ENCODE measurements around the gene EVA1C.
"Not testable (repeated sequence)": the region's sequence is repeated elsewhere in the genome, so short reads cannot be mapped to it uniquely, and the experiment has no call there.

EVA1C gene

GRCh38 chr21:32539378-32539777 lies 126.9 kb downstream of the EVA1C start:
- H3K4me3 ChIP-seq (ENCODE audit: low read depth in 1 of 2, low read length in 2 of 2), result no peak overlapping the region
- H3K27me3 ChIP-seq (ENCODE audit: low read depth, low read length), result no peaks in the 10 kb centered on the region
- no peak overlapping the region for H3K27ac ChIP-seq (ENCODE audit: low read length)
- H3K9me3 ChIP-seq (ENCODE audit: control insufficient read depth in 1 of 2, low read length in 2 of 2), result no peaks in the 10 kb centered on the region
- no peaks in the 10 kb centered on the region for H3K36me3 ChIP-seq (ENCODE audit: control insufficient read depth in 1 of 2, insufficient read depth in 2 of 2, low read length in 2 of 2)
- H3K4me1 ChIP-seq (ENCODE audit: control insufficient read depth in 1 of 2, insufficient read depth in 2 of 2, low read length in 2 of 2), result no peaks in the 10 kb centered on the region

DNA sequence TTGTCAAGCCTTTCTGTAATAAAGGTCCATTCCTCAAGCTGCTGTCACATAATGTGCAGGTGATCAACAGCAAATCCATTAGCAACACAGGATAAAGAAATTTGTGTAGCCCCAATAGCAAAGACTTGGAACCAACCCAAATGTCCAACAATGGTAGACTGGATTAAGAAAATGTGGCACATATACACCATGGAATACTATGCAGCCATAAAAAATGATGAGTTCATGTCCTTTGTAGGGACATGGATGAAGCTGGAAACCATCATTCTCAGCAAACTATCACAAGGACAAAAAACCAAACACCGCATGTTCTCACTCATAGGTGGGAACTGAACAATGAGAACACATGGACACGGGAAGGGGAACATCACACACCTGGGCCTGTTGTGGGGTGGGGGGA lies 130.6 kb downstream of the EVA1C start:
- not testable (repeated sequence) for H3K27me3 ChIP-seq (ENCODE audit: low read depth, low read length); H3K4me1 ChIP-seq (ENCODE audit: control insufficient read depth in 1 of 2, insufficient read depth in 2 of 2, low read length in 2 of 2); H3K4me3 ChIP-seq (ENCODE audit: low read depth in 1 of 2, low read length in 2 of 2); H3K27ac ChIP-seq (ENCODE audit: low read length); H3K9me3 ChIP-seq (ENCODE audit: control insufficient read depth in 1 of 2, low read length in 2 of 2); H3K36me3 ChIP-seq (ENCODE audit: control insufficient read depth in 1 of 2, insufficient read depth in 2 of 2, low read length in 2 of 2)

GRCh38 chr21:32543975-32544374 lies 131.5 kb downstream of the EVA1C start:
- Histone ChIP-seq H3K27ac (ENCODE audit: low read length) (no peak overlapping the region), H3K36me3 (ENCODE audit: control insufficient read depth in 1 of 2, insufficient read depth in 2 of 2, low read length in 2 of 2) (no peaks in the 10 kb centered on the region), H3K4me1 (ENCODE audit: control insufficient read depth in 1 of 2, insufficient read depth in 2 of 2, low read length in 2 of 2) (no peaks in the 10 kb centered on the region), H3K9me3 (ENCODE audit: control insufficient read depth in 1 of 2, low read length in 2 of 2) (no peaks in the 10 kb centered on the region), H3K27me3 (ENCODE audit: low read depth, low read length) (no peaks in the 10 kb centered on the region), H3K4me3 (ENCODE audit: low read depth in 1 of 2, low read length in 2 of 2) (no peak overlapping the region)

DNA sequence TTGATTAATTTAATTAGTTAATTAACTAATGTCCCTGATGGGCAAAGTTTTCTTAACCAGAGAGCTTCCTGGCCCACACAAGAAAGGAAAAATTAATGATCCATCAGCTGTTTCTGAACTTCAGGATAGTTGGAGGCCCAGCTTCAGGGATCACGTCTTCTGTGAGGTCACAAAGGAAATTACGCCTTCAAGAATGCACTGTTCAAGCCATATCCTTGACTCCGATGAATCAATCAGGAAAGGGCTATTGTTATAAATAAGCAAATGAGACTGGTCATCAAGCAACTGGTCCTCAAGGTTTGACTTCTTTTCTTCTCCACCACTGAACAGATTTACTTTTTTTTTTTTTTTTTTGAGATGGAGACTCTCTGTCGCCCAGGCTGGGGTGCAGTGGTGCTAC lies 132.2 kb downstream of the EVA1C start:
- Histone ChIP-seq H3K27ac (ENCODE audit: low read length) (no peak overlapping the region), H3K36me3 (ENCODE audit: control insufficient read depth in 1 of 2, insufficient read depth in 2 of 2, low read length in 2 of 2) (no peaks in the 10 kb centered on the region), H3K4me1 (ENCODE audit: control insufficient read depth in 1 of 2, insufficient read depth in 2 of 2, low read length in 2 of 2) (no peaks in the 10 kb centered on the region)

DNA sequence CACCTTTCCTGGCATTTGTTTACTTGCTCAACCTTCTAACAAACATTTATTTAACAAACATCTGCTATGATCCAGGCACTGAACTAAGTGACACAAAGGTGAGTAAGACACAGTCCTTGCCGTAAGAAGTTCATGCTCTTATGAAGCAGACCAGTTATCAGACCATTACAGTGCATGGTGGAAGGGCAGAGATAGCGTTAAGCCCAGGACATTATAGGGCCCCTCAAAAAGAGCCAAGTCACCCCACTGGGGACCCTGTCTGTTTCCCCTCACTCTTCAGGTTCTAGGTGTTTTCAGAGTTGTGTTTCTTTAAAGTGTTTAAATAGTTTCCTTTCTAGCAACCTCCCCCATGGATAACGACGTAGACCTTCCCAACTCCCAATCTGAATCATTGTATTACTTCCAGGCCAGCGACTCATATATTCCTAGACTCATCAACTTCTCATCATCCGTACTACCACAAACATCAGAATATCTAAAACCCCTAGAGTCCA lies 133.5 kb downstream of the EVA1C start:
- H3K36me3 ChIP-seq (ENCODE audit: control insufficient read depth in 1 of 2, insufficient read depth in 2 of 2, low read length in 2 of 2), result no peaks in the 10 kb centered on the region
- no peak overlapping the region for H3K4me3 ChIP-seq (ENCODE audit: low read depth in 1 of 2, low read length in 2 of 2)
- no peak overlapping the region for H3K27ac ChIP-seq (ENCODE audit: low read length)
- no peaks in the 10 kb centered on the region for H3K27me3 ChIP-seq (ENCODE audit: low read depth, low read length)
- no peaks in the 10 kb centered on the region for H3K9me3 ChIP-seq (ENCODE audit: control insufficient read depth in 1 of 2, low read length in 2 of 2)
- no peaks in the 10 kb centered on the region for H3K4me1 ChIP-seq (ENCODE audit: control insufficient read depth in 1 of 2, insufficient read depth in 2 of 2, low read length in 2 of 2)

More for the DNA sequence above, 132.2 kb downstream of the EVA1C start:
- no peak overlapping the region for H3K4me3 ChIP-seq (ENCODE audit: low read depth in 1 of 2, low read length in 2 of 2)
- H3K27me3 ChIP-seq (ENCODE audit: low read depth, low read length), result no peaks in the 10 kb centered on the region
- H3K9me3 ChIP-seq (ENCODE audit: control insufficient read depth in 1 of 2, low read length in 2 of 2), result no peaks in the 10 kb centered on the region

GRCh38 chr21:32547018-32547417 lies 134.5 kb downstream of the EVA1C start:
- no peak overlapping the region for H3K4me3 ChIP-seq (ENCODE audit: low read depth in 1 of 2, low read length in 2 of 2)
- no peak overlapping the region for H3K27ac ChIP-seq (ENCODE audit: low read length)
- no peaks in the 10 kb centered on the region for H3K4me1 ChIP-seq (ENCODE audit: control insufficient read depth in 1 of 2, insufficient read depth in 2 of 2, low read length in 2 of 2)
- no peaks in the 10 kb centered on the region for H3K9me3 ChIP-seq (ENCODE audit: control insufficient read depth in 1 of 2, low read length in 2 of 2)
- no peaks in the 10 kb centered on the region for H3K27me3 ChIP-seq (ENCODE audit: low read depth, low read length)
- no peaks in the 10 kb centered on the region for H3K36me3 ChIP-seq (ENCODE audit: control insufficient read depth in 1 of 2, insufficient read depth in 2 of 2, low read length in 2 of 2)

DNA sequence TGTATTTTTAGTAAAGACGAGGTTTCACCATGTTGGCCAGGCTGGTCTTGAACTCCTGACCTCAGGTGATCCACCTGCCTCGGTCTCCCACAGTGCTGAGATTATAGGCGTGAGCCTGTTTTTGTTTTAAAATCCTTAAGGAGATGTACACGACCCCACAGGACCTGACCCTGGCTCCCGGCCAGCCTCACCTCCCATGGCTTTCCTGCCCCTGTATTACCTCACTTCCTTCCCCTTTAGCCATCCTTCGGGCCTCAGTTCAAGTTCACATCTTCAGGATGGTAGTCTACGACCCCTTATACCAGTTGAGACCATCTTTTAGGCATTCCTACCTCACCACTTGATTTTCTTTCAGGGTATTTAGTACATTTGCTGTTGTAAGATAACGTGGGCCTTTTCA lies 136.5 kb downstream of the EVA1C start:
- no peaks in the 10 kb centered on the region for H3K27me3 ChIP-seq (ENCODE audit: low read depth, low read length)
- H3K4me1 ChIP-seq (ENCODE audit: control insufficient read depth in 1 of 2, insufficient read depth in 2 of 2, low read length in 2 of 2), result no peaks in the 10 kb centered on the region
- no peak overlapping the region for H3K4me3 ChIP-seq (ENCODE audit: low read depth in 1 of 2, low read length in 2 of 2)
- no peak overlapping the region for H3K27ac ChIP-seq (ENCODE audit: low read length)
- no peaks in the 10 kb centered on the region for H3K9me3 ChIP-seq (ENCODE audit: control insufficient read depth in 1 of 2, low read length in 2 of 2)
- H3K36me3 ChIP-seq (ENCODE audit: control insufficient read depth in 1 of 2, insufficient read depth in 2 of 2, low read length in 2 of 2), result no peaks in the 10 kb centered on the region

GRCh38 chr21:32549440-32549839 lies 136.9 kb downstream of the EVA1C start:
- Histone ChIP-seq H3K36me3 (ENCODE audit: control insufficient read depth in 1 of 2, insufficient read depth in 2 of 2, low read length in 2 of 2) (no peaks in the 10 kb centered on the region), H3K9me3 (ENCODE audit: control insufficient read depth in 1 of 2, low read length in 2 of 2) (no peaks in the 10 kb centered on the region), H3K27ac (ENCODE audit: low read length) (no peak overlapping the region), H3K4me1 (ENCODE audit: control insufficient read depth in 1 of 2, insufficient read depth in 2 of 2, low read length in 2 of 2) (no peaks in the 10 kb centered on the region), H3K4me3 (ENCODE audit: low read depth in 1 of 2, low read length in 2 of 2) (no peak overlapping the region), H3K27me3 (ENCODE audit: low read depth, low read length) (no peaks in the 10 kb centered on the region)

- Histone ChIP-seq H3K36me3 (ENCODE audit: control insufficient read depth in 1 of 2, insufficient read depth in 2 of 2, low read length in 2 of 2) (no peaks in the 10 kb centered on the region), H3K27me3 (ENCODE audit: low read depth, low read length) (no peaks in the 10 kb centered on the region), H3K4me1 (ENCODE audit: control insufficient read depth in 1 of 2, insufficient read depth in 2 of 2, low read length in 2 of 2) (no peaks in the 10 kb centered on the region), H3K4me3 (ENCODE audit: low read depth in 1 of 2, low read length in 2 of 2) (no peak overlapping the region), H3K27ac (ENCODE audit: low read length) (no peak overlapping the region), H3K9me3 (ENCODE audit: control insufficient read depth in 1 of 2, low read length in 2 of 2) (no peaks in the 10 kb centered on the region)
Observed at GRCh38 chr21:32549886-32550285, 137.4 kb downstream of the EVA1C start.

DNA sequence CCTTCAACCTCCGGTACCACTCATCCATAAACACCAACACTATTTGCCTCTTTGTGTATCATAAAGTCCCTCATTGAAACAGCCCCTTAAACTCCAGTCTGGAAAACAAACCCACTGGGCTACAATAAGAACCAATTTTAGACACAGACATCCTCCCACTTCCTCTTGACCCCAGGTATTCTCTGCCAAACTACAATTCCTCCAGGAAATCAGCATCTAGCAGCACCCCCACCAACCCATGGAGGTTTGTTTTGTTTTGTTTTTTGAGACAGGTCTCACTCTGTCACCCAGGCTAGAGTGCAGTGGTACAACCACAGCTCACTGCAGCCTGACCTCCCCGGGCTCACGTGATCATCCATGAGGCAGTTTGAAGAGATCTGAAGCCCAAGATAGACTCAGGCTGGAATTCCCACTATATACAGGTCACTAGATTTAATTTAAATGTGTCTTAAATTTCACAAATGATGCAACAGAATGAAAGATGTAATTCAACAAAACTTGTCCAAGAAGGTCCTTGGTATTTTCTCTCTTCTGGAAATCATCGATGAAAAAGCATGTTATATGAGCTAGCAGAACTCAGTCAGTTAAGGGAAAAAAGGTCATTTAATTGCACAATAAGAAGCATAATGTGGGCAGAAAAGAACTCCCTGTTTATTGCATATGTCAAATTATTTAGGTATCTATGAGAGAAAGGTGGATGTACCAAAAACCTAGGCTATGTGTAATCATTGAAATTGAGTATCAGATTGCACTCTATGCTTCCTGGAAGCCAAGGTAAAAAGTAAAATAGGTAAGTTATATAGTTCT lies 142.5 kb downstream of the EVA1C start:
- H3K27me3 ChIP-seq (ENCODE audit: low read depth, low read length), result no peaks in the 10 kb centered on the region
- H3K4me3 ChIP-seq (ENCODE audit: low read depth in 1 of 2, low read length in 2 of 2), result no peak overlapping the region
- H3K27ac ChIP-seq (ENCODE audit: low read length), result no peak overlapping the region
- H3K36me3 ChIP-seq (ENCODE audit: control insufficient read depth in 1 of 2, insufficient read depth in 2 of 2, low read length in 2 of 2), result no peaks in the 10 kb centered on the region
- H3K9me3 ChIP-seq (ENCODE audit: control insufficient read depth in 1 of 2, low read length in 2 of 2), result no peaks in the 10 kb centered on the region
- no peaks in the 10 kb centered on the region for H3K4me1 ChIP-seq (ENCODE audit: control insufficient read depth in 1 of 2, insufficient read depth in 2 of 2, low read length in 2 of 2)

DNA sequence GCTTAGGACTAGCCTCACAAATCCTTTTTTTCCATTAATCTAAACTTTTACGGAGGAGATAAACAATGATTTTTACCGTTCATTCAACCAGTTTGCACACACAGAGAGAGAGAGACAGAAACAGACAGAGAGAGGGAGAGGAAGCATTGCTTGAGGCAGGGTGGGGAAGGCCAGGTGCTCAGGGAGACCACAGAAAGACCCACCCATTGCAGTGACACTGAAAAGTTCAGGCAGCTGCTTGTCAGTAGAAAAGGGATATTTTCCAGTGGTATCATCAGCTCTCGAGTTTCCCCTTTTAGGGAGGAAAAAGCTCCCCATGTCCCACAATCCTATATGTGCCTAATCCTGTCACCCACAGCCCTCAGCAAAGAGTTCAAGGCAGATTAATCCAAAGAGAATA lies 145.6 kb downstream of the EVA1C start:
- H3K27ac ChIP-seq (ENCODE audit: low read length), result no peak overlapping the region
- H3K4me3 ChIP-seq (ENCODE audit: low read depth in 1 of 2, low read length in 2 of 2), result no peak overlapping the region
- no peaks in the 10 kb centered on the region for H3K27me3 ChIP-seq (ENCODE audit: low read depth, low read length)
- no peaks in the 10 kb centered on the region for H3K36me3 ChIP-seq (ENCODE audit: control insufficient read depth in 1 of 2, insufficient read depth in 2 of 2, low read length in 2 of 2)
- no peaks in the 10 kb centered on the region for H3K4me1 ChIP-seq (ENCODE audit: control insufficient read depth in 1 of 2, insufficient read depth in 2 of 2, low read length in 2 of 2)
- H3K9me3 ChIP-seq (ENCODE audit: control insufficient read depth in 1 of 2, low read length in 2 of 2), result no peaks in the 10 kb centered on the region
